ENCODE data around the gene FBXL13. TPM values are rescaled to one million over a fixed set of nuclear protein-coding genes. Genes with fewer than 3 reads are reported as not detected.
A peak's percentile ranks its signal among the peaks of the same experiment; 100 is the strongest.

Gene FBXL13
- total and polyA plus RNA-seq, 5 donors: 0.07 to 1.3 (median 0.68) TPM

GRCh38 chr7:102832674-102833073 lies 241.9 kb downstream of the FBXL13 start:
- Histone ChIP-seq H3K27ac (ENCODE audit: low read length) (no peak overlapping the region), H3K27me3 (ENCODE audit: control insufficient read depth, insufficient read depth) (no peaks in the 10 kb centered on the region), H3K4me3 (ENCODE audit: low read length) (no peak overlapping the region), H3K4me1 (ENCODE audit: control insufficient read depth, insufficient read depth, low read length) (peaks cover 4% of the 10 kb centered on the region), H3K9me3 (ENCODE audit: control insufficient read depth, low read length) (no peaks in the 10 kb centered on the region)
- 76% methylated on average over 1 of the region's 1 CpG for WGBS
- intact Hi-C loops (cut with DNase I): no loop called here
- ATAC-seq (no peak), DNase-seq (no peak)

- no peak for DNase-seq
Measured at GRCh38 chr7:102830197-102830596, 244.4 kb downstream of the FBXL13 start.

GRCh38 chr7:102829075-102829474 lies 245.5 kb downstream of the FBXL13 start:
- ATAC-seq: no peak
- H3K27me3 ChIP-seq (ENCODE audit: control insufficient read depth, insufficient read depth): no peaks in the 10 kb centered on the region
- H3K4me1 ChIP-seq (ENCODE audit: control insufficient read depth, insufficient read depth, low read length): peaks cover 3% of the 10 kb centered on the region
- intact Hi-C loops (cut with DNase I): no loop called here
- no peak overlapping the region for H3K27ac ChIP-seq (ENCODE audit: low read length)
- DNase-seq: no peak
- no peak overlapping the region for H3K4me3 ChIP-seq (ENCODE audit: low read length)
- 90% methylated on average over 3 of the region's 3 CpGs for WGBS
- no peaks in the 10 kb centered on the region for H3K9me3 ChIP-seq (ENCODE audit: control insufficient read depth, low read length)

More at GRCh38 chr7:102830197-102830596, 244.4 kb downstream of the FBXL13 start:
- Histone ChIP-seq H3K4me1 (ENCODE audit: control insufficient read depth, insufficient read depth, low read length) (peaks cover 3% of the 10 kb centered on the region), H3K9me3 (ENCODE audit: control insufficient read depth, low read length) (no peaks in the 10 kb centered on the region), H3K4me3 (ENCODE audit: low read length) (no peak overlapping the region), H3K27me3 (ENCODE audit: control insufficient read depth, insufficient read depth) (no peaks in the 10 kb centered on the region), H3K27ac (ENCODE audit: low read length) (no peak overlapping the region)
- ATAC-seq: no peak
- 92% methylated on average over 2 of the region's 2 CpGs for WGBS
- intact Hi-C loops (cut with DNase I): no loop called here

- H3K9me3 ChIP-seq (ENCODE audit: control insufficient read depth, low read length): no peaks in the 10 kb centered on the region
- no peak overlapping the region for H3K27ac ChIP-seq (ENCODE audit: low read length)
- intact Hi-C loops (cut with DNase I): no loop called here
- H3K4me3 ChIP-seq (ENCODE audit: low read length): no peak overlapping the region
- peaks cover 3% of the 10 kb centered on the region for H3K4me1 ChIP-seq (ENCODE audit: control insufficient read depth, insufficient read depth, low read length)
- DNase-seq: no peak
- WGBS: 94% methylated on average over 2 of the region's 2 CpGs
- no peak for ATAC-seq
- no peaks in the 10 kb centered on the region for H3K27me3 ChIP-seq (ENCODE audit: control insufficient read depth, insufficient read depth)
Measured at GRCh38 chr7:102828286-102828685, 246.3 kb downstream of the FBXL13 start.

DNA sequence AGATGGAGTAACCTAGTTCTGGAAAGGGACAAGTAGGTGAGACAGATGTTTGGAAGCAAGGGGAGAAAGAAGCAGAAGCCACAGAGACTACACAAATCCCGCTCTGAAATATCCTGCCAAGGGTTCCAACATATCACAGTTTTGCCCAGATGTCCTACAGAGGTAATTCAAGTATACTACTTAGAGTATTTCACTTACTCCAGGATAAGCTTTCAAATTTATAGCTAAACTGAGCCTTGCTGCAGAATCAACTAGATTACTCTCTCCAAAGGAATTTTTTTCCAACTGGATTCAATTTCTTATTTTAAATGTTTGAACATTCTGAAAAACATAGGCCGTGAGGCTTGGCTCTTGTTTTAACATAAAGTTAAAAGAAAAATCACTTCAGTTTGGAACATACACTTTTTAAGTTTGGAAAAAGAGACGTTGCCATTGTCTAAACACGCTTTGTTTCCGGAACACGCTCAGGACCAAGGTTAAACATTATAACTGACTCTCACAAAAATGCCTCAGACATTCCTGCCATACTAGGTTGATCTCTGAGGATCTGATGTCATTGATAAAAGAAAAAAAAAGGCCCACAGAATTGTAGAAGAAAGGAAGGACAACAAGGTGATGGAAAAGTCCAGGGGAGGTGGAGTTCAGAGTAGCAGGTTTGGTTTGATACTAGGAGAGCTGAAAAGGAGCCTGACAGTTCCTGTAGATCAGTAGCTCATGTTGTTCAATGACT lies 251.0 kb downstream of the FBXL13 start:
- Histone ChIP-seq H3K27ac (ENCODE audit: low read length) (no peak overlapping the region), H3K4me1 (ENCODE audit: control insufficient read depth, insufficient read depth, low read length) (peaks cover 1% of the 10 kb centered on the region), H3K27me3 (ENCODE audit: control insufficient read depth, insufficient read depth) (no peaks in the 10 kb centered on the region), H3K4me3 (ENCODE audit: low read length) (no peak overlapping the region), H3K9me3 (ENCODE audit: control insufficient read depth, low read length) (no peaks in the 10 kb centered on the region)
- no peak for ATAC-seq
- DNase-seq: no peak
- WGBS: 91% methylated on average over 6 of the region's 6 CpGs
- intact Hi-C loops (cut with DNase I): no loop called here

GRCh38 chr7:102821994-102822747 lies 252.4 kb downstream of the FBXL13 start:
- no peaks in the 10 kb centered on the region for H3K9me3 ChIP-seq (ENCODE audit: control insufficient read depth, low read length)
- intact Hi-C loops (cut with DNase I): no loop called here
- ATAC-seq: no peak
- 92% methylated on average over 2 of the region's 2 CpGs for WGBS
- H3K4me3 ChIP-seq (ENCODE audit: low read length): no peak overlapping the region
- H3K27me3 ChIP-seq (ENCODE audit: control insufficient read depth, insufficient read depth): no peaks in the 10 kb centered on the region
- peaks cover 1% of the 10 kb centered on the region for H3K4me1 ChIP-seq (ENCODE audit: control insufficient read depth, insufficient read depth, low read length)
- H3K27ac ChIP-seq (ENCODE audit: low read length): no peak overlapping the region
- no peak for DNase-seq

DNA sequence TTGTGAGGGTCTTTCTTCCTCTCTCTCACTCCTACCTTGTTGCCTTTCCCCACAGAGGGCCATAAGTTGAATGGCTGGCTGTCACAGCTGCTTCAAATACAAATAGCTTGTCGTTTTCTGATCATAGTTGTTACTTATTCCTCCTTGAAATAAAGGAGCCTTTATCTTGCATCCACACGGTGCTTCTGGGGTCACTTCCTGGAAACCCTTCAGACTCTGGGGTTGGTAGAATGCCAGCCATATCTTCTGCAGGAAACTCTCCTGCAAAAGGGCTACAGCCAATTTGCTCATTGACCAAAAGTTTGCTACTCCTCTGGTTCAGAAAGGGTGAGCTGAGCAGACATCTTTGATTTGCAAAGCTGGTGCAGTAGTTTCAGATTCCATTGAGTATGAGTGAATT lies 255.4 kb downstream of the FBXL13 start:
- WGBS: 31% methylated on average over 2 of the region's 2 CpGs

GRCh38 chr7:102817616-102818573 lies 256.7 kb downstream of the FBXL13 start:
- 83% methylated on average over 4 of the region's 4 CpGs for WGBS
- no peaks in the 10 kb centered on the region for H3K27me3 ChIP-seq (ENCODE audit: control insufficient read depth, insufficient read depth)
- no peaks in the 10 kb centered on the region for H3K9me3 ChIP-seq (ENCODE audit: control insufficient read depth, low read length)
- H3K27ac ChIP-seq (ENCODE audit: low read length): no peak overlapping the region
- no peaks in the 10 kb centered on the region for H3K4me1 ChIP-seq (ENCODE audit: control insufficient read depth, insufficient read depth, low read length)
- intact Hi-C loops (cut with DNase I): no loop called here
- DNase-seq (no peak), ATAC-seq (no peak)
- H3K4me3 ChIP-seq (ENCODE audit: low read length): no peak overlapping the region

More for the DNA sequence above, 255.4 kb downstream of the FBXL13 start:
- ATAC-seq (peak in 1 of 2 donors; percentile 29), DNase-seq (no peak)
- Histone ChIP-seq H3K27ac (ENCODE audit: low read length) (no peak overlapping the region), H3K9me3 (ENCODE audit: control insufficient read depth, low read length) (no peaks in the 10 kb centered on the region), H3K4me3 (ENCODE audit: low read length) (no peak overlapping the region), H3K27me3 (ENCODE audit: control insufficient read depth, insufficient read depth) (no peaks in the 10 kb centered on the region), H3K4me1 (ENCODE audit: control insufficient read depth, insufficient read depth, low read length) (no peaks in the 10 kb centered on the region)
- intact Hi-C loops (cut with DNase I): no loop called here

DNA sequence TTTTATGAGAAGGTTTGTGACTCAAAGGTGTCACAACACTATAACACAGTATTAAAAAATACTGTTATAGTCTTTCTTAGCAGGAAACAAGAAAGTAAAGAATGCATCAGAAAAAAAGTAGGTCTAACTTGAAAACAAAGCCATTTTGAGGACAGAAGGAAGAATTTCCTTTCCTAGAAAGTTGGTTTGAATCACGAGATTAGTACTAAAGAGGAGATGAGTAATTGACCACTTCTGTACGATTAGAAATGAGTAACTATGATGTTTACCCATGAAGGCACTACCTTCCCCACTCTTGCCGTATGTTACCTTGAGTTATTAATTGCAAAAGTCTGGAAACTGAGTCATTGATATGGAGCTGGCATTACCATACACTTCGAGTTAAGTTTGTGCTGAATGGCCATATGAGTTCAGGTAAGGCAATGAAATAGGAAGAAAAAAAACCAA lies 260.5 kb downstream of the FBXL13 start:
- Histone ChIP-seq H3K9me3 (ENCODE audit: control insufficient read depth, low read length) (no peaks in the 10 kb centered on the region), H3K4me1 (ENCODE audit: control insufficient read depth, insufficient read depth, low read length) (no peaks in the 10 kb centered on the region), H3K4me3 (ENCODE audit: low read length) (no peak overlapping the region), H3K27ac (ENCODE audit: low read length) (no peak overlapping the region), H3K27me3 (ENCODE audit: control insufficient read depth, insufficient read depth) (no peaks in the 10 kb centered on the region)
- DNase-seq: no peak
- WGBS: 78% methylated on average over 4 of the region's 4 CpGs
- intact Hi-C loops (cut with DNase I): no loop called here
- no peak for ATAC-seq

DNA sequence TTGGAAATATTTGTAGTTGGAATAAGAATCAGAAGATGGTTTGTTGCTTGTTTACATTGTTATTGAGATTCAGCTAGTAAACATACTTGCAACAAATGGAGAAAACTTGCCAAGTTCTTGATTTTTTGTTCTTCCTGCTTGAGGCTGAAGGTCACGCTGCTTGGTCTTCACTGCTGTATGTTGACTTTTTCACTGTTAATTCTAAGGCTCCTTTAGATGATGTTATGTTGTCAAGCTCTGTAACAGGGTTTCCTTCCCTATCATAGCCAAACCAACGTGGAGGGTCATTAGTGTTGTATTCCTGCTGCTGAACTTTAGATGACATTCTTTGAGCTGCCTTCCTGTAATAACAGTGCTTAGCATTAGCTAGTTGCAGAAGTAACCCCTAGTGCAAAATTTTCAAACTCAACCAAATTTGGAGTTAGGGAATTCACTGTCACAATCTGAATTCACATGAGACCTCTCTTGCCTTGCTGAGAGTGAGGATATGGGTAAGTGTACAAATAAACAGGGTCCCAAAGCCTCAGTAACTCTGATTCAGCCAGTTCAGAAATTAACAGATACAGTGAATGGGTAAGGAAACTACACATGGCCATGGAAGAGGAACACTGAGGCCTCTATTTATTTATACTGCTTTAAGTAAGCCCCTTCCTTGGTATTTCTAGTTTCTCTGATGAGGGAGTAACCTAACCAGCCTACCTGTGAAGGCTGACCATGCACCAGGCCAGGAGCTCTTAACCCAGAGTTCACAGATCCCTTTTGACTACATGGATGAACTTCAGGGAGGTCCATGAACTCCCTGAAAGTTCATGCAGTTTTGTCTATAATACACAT lies 261.2 kb downstream of the FBXL13 start:
- DNase-seq (no peak), ATAC-seq (no peak)
- intact Hi-C loops (cut with DNase I): no loop called here
- Histone ChIP-seq H3K27ac (ENCODE audit: low read length) (no peak overlapping the region), H3K9me3 (ENCODE audit: control insufficient read depth, low read length) (no peaks in the 10 kb centered on the region), H3K4me3 (ENCODE audit: low read length) (no peak overlapping the region), H3K4me1 (ENCODE audit: control insufficient read depth, insufficient read depth, low read length) (no peaks in the 10 kb centered on the region), H3K27me3 (ENCODE audit: control insufficient read depth, insufficient read depth) (no peaks in the 10 kb centered on the region)
- WGBS: 61% methylated on average over 2 of the region's 2 CpGs
